Retinal pigment epithelial cell (primary cell): Measurements from ENCODE around the gene GABRB2.

ENCODE experiments used
- DNase-seq: peaks from one replicate; pipeline ENCODE4 v3.0.0-alpha.2; 2010; ENCODE audit warnings: low read depth
- H3K4me3 ChIP-seq: 2 replicates; pipeline ENCODE4 v1.5.1; 2011; ENCODE audit warnings: mild to moderate bottlenecking, low read length, control low read depth, moderate library complexity
- TF ChIP-seq, protein P1 (sequence below): conservative IDR thresholded peaks from 2 replicates; pipeline ENCODE4 v1.5.1; 2011; ENCODE audit warnings: low read depth, low read length, control low read depth, inconsistent platforms

GABRB2 gene

GRCh38 chr5:161546470-161547301 is at the start of gene GABRB2:
Gene GABRB2 (minus strand): TSS chr5:161546725. CDS start chr5:161546643, 82 bp downstream.
- DNase-seq, result no peak
- H3K4me3 ChIP-seq, result peak within 1 kb of the TSS; percentile 62

GRCh38 chr5:161585798-161586197 is 39.3 kb upstream of the GABRB2 start:
- no peak overlapping the region for H3K4me3 ChIP-seq
- TF ChIP-seq, protein P1, sequence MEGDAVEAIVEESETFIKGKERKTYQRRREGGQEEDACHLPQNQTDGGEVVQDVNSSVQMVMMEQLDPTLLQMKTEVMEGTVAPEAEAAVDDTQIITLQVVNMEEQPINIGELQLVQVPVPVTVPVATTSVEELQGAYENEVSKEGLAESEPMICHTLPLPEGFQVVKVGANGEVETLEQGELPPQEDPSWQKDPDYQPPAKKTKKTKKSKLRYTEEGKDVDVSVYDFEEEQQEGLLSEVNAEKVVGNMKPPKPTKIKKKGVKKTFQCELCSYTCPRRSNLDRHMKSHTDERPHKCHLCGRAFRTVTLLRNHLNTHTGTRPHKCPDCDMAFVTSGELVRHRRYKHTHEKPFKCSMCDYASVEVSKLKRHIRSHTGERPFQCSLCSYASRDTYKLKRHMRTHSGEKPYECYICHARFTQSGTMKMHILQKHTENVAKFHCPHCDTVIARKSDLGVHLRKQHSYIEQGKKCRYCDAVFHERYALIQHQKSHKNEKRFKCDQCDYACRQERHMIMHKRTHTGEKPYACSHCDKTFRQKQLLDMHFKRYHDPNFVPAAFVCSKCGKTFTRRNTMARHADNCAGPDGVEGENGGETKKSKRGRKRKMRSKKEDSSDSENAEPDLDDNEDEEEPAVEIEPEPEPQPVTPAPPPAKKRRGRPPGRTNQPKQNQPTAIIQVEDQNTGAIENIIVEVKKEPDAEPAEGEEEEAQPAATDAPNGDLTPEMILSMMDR, result no peak
- no peak for DNase-seq

More at GRCh38 chr5:161546470-161547301, at the start of gene GABRB2:
- TF ChIP-seq, protein P1, result no peak

GRCh38 chr5:161580621-161581020 is 34.1 kb upstream of the GABRB2 start:
- TF ChIP-seq, protein P1, result no peak
- no peak for DNase-seq
- no peak overlapping the region for H3K4me3 ChIP-seq

DNA sequence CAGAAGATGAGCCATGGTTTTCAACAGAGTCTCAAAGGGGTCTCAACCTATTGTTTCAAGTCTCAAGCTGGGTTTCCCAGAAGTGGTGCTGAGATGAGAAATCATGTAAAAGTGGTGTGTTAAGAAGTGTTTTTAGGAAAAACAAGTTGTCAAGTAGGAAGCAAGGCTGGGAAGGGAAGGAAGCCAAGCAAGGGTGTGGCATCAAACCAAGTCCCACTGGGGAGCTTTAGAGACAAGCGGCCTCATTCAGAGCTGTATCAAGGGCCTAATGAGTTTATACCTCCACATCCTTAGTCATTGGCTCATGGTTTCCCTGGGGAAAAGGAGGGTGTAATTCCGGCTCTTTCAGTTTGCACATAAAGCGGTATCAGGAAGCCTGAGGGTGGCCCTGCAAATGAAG is 26.4 kb upstream of the GABRB2 start:
- no peak for DNase-seq
- TF ChIP-seq, protein P1, result no peak
- no peak overlapping the region for H3K4me3 ChIP-seq

DNA sequence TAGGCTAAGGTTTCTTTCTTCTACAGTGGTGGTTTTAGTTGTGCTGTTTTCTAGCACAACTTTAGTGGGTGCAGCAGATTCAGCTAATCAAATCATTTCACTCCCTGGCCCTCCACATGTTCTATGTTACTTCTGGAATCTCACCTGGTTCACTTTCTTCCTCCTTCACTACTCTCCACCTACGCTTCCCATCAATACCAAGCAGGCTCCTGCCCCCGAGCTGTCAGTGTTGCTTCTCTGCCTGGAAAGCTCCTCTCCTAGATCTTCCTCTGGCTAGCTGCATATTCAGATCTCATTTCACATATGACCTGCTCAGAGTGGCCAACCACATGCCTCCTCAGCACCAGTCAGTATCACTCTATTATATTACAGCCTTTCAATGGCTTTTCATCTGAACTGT is 19.6 kb upstream of the GABRB2 start:
- DNase-seq, result no peak
- TF ChIP-seq, protein P1, result no peak
- H3K4me3 ChIP-seq, result no peak overlapping the region

DNA sequence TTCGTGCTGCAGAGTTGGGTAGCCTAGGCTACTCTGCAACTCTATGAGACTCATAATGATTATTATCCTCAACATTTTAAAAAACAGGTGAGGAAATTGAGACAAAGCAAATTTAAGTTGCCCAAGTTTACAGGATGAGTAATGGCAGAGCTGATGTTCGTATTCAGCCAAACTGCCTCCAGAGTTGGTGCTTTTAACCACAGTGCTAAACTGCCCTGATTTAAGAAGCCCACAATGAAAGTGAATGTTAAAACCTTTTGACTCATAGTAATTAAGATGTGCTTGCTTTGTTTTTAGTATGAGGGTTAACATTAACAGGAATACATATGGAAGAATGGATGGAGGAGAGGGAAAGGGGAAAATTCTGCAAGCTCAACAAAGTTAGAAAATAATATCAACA is 15.9 kb upstream of the GABRB2 start:
- no peak overlapping the region for H3K4me3 ChIP-seq
- DNase-seq, result no peak
- TF ChIP-seq, protein P1, result no peak

- H3K4me3 ChIP-seq, result peak overlapping the region; percentile 28
Observed at GRCh38 chr5:161549106-161549505, 2.6 kb upstream of the GABRB2 start.

More at GRCh38 chr5:161549106-161549505, 2.6 kb upstream of the GABRB2 start:
- TF ChIP-seq, protein P1, result no peak
- peak; percentile 17 for DNase-seq
